HG03439 (cell line): ENCODE measurements around the gene RCAN1.
"Not testable (repeated sequence)": the region's sequence is repeated elsewhere in the genome, so short reads cannot be mapped to it uniquely, and the experiment has no call there.

Experiments used
- ATAC-seq: cut with Tn5 transposase; IDR thresholded peaks from one replicate; pipeline ENCODE4 v1.9.1; 2021; ENCODE audit warnings: mild to moderate bottlenecking, moderate library complexity; ENCODE audit not compliant: unreplicated experiment

RCAN1 gene

DNA sequence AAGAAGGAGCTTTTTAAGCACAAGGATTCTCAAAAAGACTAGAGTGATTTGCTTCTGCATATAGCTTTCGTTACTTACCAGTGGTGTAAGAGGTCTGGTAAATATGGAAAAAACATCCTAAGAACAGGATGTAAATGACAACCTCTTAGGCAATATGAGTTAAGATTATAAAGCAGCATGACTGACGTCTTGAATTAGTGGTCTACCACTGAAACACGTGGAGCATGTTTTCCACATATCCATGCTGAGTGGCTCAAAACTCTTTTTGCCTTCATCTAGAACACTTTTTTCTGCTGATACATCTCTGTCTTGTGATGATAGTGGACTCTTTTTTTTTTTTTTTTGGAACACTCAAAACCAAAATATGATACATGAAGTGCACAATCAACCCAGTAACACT, 44.6 kb downstream of the RCAN1 start:
- ATAC-seq, result no peak

DNA sequence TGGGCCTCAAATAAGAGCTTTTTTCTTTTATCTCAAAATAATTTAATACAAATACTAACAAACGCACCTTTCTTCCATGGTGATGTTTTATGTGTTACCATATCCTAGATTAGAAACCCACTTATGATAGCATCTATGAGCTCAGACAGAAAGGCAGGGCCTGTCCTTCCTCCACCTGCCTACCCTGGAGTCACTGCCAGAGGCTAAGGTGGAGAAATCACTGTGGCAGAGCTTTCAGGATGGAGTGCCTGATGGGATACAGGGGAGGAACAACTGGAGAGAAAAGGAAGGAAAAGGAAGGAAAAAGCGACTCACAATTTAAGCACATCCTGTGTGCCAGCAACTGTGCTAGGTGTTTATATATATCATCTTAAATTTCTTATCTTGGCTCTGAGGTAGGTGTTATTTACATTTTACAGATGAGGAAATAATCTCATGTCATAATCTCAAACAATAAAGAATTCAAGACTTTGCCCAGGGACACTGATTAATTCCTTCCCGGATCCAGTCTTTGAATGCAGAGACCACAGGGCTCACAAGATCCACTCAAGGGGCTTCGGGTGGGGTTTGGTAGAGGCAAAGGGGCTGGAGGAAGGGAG, 45.4 kb downstream of the RCAN1 start:
- ATAC-seq, result no peak

DNA sequence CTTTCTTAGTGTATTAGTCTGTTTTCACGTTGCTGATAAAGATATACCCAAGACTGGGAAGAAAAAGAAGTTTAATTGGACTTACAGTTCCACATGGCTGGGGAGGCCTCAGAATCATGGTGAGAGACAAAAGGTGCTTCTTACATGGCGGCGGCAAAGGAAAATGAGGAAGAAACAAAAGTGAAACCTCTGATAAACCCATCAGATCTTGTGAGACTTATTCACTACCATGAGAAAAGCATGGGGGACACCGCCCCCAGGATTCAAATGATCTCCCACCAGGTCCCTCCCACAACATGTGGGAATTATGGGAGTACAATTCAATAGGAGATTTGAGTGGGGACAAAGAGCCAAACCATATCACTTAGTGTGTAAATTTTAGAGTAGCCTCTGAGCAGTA, 46.1 kb downstream of the RCAN1 start:
- not testable (repeated sequence) for ATAC-seq

DNA sequence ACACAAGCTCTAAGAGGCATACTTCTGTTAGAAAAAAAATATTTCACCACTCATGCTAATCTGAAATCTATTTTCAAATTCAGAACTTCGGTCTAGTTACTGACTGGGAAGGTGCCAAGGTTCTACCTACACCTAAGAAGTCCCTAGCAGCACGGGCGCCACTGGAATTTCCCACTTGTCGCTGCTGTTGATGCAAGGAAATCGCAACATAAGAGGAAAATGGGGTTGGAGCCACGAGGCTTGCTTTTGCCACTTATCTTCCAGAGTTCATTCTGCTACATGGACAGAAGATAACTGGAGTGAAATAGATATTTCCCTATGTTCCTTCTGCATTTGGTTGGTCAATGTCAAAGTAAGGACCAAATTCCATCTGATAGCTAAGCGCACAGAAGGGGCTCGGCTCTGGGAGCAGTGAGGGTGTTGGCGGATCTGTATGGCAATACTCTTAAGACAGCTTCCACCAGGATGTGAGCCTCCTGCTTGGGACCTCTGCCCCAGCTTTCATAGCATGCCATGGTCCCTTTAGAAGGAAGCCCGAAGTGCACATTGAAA, 47.2 kb downstream of the RCAN1 start:
- ATAC-seq, result no peak

DNA sequence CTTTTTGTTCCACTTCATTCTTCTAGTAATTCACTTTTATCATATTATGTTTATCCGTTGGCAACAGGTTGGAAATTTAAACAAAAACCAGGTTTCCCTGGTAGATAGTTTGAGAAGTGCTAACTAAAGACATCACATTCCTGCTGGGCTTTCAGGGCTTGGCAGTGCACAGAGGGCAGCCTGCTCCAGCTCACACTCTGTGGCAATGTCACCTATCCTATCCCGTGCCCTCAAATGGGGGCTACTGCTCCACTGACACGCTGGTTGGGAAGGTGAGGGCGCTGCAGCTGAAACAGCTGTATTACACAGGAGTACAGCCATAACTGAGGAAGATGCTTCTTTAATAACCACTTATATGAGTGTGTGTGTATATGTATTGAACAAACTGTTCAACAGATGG, 49.7 kb downstream of the RCAN1 start:
- no peak for ATAC-seq

DNA sequence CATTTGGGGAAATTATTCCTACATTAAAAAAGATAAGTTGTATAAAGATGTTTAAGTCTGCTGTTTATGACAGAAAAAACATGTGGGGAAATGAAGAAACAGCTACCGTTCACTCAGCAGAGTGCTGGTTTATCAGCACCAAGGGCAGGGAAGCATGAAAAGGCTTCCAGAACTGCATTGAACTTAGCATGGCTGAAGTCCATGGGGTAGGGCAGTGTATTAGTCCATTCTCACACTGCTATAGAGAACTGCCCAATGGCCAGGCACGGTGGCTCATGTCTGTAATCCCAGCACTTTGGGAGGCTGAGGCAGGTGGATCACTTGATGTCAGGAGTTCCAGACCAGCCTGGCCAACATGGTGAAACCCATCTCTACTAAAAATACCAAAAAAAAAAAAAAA, 51.5 kb downstream of the RCAN1 start:
- not testable (repeated sequence) for ATAC-seq

DNA sequence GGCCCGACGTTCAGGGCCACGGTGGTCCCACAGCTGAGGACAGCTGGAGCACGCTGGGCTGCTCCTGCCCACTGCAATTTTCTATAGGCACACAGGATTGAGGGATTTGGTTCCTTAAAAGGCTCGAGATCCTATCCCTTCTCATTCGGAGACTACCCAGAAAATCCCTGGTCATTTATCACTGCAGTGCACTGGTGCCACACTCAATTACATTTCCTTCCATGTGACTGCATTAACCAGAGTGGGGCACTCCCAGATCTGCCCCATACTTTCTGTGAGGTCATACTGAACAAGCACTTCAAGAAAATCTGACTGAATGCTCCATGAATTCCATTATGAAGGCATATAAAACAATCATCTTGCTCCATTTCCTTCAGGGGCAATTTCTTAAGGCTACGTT, 53.1 kb downstream of the RCAN1 start:
- no peak for ATAC-seq

DNA sequence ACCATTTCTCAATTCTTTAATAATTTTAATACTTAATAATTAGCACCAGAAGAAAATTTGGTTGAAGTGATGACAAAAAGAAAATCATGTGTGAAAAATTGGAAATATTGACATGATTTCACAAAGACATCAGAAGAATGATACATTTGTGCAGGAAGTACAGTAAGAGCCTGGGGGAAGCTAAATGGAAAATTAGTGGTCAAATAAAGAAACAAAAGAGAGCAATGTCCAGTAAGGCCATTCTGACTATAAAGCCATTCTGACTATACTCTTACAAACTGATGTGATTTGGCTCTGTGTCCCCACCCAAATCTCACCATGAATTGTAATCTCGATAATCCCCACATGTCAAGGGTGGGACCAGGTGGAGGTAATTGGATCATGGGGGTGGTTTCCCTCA, 54.3 kb downstream of the RCAN1 start:
- no peak for ATAC-seq

DNA sequence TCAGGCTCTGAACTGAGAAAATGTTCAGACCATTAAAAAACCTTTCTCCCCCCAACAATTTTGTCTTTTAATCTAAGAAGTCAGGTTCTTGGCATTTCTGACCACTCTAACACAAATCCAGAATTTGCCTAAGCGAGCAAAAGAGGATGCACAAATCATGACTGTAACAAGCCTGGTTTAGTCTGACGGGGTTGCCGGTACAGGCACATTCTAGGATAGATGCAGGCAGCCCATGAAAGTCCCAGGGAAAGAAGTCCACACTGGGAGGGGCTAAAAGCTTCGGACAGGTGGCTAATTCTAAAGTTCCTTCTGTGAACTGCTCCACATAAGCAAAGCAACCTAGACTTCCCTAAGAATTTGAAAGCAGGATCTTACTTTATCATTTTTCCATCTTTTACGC, 54.9 kb downstream of the RCAN1 start:
- no peak for ATAC-seq

DNA sequence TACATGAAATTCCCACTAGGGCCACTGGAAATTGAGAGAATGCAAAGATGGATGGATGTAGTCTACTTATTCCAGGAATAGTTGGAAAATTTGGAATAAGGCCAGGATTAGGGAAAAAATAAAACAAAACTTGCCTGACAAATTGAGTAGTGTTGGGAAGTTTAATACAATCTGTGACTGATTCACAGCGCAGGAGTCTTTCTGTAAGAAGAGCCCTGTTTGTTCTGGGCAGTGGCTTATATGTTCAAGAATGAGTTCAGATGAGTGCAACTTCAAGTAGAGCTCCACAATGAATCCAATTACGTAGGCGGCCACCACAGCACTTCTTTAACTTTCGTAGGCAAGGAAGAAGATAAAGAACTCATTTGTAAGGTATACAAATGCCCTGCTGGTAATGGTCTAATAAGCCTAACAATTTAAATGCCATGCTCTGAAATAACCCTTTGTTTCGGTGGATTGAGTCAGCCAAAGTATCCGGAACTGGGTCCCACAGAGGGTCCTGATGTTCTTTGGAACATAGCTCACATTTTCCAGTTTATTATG, 55.8 kb downstream of the RCAN1 start:
- ATAC-seq, result no peak

DNA sequence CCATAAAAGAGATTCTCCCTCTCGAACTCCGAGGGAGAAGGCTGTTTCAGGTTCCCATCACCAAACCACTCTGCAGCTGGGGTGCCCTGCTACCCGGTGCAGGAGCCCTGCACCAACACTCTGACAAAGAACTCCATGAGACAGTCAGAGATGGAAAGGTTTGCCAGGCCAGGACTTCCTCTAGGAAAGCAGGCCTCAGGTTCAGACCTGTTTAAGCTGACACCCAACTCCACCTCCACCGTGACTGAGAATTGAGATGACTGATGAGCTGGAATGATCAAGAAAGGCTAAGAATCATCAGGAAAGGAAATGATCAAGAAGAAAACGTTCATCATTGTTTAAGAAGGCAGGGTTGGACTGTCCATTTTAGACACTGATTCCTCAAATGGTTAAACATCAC, 56.7 kb downstream of the RCAN1 start:
- no peak for ATAC-seq

DNA sequence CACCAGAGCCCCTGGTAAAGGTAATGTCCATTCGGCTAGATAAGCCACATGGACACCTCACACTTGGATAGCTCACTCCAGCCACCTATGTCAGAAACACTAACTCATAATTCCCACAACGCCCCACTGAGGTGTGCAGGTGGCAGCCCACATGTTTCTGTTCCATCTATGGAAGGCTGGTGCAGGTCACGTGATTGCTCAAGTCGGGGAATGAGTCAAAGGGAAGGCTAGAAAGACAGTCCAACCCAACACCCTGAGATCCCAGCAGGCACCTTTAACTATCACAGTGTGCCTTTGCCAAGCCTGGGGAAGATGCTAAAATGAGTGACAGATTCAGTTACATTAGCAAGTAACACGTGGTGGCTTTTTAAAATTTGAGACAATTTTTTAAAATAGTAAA, 57.7 kb downstream of the RCAN1 start:
- no peak for ATAC-seq

DNA sequence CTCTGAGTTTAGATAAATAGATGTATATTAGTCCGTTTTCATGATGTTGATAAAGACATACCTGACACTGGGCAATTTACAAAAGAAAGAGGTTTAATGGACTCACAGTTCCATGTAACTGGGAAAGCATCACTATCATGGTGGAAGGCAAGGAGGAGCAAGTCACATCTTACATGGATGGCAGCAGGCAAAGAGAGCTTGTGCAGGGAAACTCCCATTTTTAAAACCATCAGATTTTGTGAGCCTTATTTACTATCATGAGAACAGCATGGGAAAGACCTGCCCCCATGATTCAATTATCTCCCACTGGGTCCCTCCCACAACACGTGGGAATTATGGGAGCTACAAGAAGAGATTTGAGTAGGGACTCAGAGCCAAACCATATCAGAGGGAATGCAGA, 60.2 kb downstream of the RCAN1 start:
- ATAC-seq, result not testable (repeated sequence)

DNA sequence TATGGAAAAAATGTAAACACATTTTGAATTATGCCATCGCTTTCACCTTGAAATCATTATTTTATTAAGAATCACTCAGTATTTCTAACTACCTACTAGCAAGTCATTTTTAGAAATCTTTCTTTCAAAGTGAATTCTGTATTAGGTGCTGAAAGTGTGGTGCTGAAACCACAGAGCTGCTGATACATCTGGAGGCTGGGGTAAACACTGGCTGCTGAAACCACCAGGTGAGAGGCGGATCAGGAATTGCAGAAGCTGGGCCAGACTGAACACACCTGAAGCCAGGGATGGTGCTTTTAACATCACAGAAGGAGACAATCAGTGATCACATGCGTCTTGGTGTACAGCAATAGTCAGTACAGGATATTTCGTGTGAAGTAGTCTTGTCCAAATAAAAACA, 60.7 kb downstream of the RCAN1 start:
- ATAC-seq, result no peak

DNA sequence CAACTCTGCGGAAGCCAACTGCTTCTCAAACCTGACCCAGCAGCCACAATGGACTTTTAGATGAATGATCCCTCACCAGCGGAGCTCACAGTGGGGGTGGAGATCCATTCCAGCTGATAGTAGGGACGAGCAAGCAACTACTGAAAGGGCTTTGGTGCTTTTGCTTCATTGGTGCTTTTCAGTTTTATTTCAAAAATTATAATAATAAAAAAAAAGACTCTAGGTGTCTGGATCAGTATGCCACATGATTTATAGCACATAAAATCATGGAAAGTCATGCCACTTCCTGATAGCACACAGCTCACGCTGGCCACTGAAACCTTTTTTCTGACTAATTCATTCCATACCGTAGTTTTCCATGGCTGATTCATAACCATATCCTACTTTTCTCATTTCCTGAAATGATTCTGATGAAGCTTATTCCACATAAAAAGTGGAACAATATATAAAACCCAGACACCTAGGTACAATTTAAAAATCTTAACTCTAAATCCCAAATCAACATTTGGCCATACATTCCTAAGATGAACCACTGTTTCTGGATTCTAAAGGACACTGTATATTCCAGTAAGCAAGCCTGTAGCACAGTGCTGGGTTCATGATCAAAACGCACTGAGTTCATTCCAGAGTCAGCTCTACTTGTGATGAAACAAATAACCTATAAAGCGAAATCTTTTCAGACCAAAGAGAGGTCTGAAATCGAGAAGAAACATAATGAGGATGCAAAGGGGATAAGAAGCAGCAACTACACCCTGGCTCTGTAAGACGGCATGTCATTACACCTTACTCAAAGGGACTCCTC, 61.6 kb downstream of the RCAN1 start:
- ATAC-seq, result no peak

DNA sequence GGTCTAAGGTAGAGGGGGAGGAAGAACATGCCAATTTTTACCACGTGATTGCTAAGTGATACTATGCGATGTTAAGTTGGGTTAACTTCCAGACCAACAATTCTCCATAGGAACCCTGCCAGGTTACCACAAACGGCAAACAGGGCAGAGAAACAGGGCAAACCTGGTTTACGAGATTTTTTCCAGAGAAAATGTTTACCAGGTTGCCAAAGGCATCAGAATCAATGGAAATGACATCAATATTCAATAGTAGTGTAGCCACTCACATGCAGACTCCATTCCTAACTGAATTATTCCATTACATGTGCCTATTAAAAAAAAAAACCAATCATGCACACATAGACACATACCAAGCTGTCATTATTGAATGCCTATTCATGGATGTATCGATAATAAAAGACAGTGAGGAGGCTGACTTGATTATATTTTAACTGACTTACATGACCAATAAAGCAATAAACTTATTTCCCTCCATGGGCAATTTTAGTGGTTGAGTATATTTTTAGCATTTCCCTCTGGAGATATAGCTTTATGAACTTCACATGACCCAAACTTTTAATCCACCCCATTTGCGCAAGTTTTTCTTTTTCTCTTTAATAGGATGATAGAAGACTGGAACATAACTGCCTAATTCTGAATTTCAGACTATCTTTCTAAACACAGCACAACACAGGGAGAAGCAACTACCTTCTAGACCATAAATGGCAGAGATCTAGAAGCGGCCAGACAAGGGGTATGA, 62.4 kb downstream of the RCAN1 start:
- no peak for ATAC-seq

DNA sequence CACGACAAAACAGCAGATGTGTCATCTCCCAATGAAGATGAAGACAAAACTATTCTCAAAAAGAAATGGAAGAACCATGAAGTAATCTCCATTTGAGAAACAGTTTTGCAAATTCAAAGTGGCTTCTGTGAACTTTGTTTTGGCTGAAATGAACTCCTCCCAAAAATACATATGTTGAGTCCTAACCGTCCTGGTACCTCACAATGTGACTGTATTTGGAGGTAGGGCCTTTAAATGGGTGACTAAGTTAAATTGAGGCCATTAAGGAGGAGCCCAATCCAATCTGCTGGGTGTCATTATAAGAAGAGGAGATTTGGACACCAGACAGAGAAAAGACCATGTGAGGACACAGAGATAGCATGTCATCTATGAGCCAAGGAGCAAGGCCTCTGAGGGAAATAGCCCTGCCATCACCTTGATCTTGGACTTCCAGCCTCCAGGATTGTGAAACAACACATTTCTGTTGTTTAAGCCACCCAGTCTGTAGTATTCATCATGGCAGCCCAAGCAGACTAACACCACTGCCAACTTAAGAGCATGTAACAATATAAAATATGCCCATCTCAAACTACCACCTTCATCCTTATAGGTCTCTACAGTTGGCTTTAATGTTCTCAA, 64.6 kb downstream of the RCAN1 start:
- ATAC-seq, result no peak

DNA sequence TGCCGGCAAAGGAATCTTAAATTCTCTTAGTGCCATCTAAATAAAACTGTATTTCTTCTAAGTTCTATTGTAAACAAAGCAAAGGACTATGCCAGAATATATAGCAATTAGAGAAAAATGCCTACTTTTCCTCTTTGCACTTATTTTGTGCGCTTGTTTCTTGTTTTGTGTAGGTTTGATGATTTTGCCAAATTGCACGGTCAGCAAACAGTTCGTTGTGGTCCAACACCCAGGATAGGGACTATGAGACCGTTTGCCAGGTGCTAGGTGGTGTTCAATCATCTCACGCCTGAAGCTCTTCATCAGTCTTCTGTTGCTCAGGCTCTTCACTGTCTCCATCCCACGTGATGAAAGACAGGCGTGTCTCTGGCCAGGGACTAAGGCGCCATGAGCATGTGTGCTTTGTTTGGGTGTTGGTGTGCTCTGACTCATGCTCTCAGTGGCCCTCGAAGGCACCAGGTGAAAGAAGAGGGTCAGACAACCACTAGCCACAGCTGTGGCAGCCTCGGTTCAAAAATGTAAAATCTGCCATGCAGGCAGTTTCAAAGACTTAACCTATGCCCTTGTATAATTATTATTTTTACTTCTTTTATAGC, 66.0 kb downstream of the RCAN1 start:
- no peak for ATAC-seq

DNA sequence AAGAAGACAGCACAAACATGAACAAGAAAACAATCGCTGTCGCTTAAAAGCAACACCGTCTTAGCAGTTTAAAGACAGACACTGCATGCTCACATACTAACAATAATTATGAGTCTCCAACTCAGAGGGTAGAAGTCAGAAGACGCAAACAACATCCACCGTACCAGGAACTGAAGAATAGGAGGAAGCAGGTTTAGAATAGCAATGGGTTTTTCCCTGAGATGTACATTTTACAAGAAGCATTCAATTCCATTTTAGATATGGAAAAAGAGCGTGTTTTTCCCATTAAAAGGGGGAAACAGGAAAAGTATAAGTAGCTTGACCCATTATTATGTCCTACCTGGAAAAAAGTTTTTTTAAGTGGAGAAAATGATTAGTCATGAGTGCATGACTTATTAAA, 68.4 kb downstream of the RCAN1 start:
- no peak for ATAC-seq

DNA sequence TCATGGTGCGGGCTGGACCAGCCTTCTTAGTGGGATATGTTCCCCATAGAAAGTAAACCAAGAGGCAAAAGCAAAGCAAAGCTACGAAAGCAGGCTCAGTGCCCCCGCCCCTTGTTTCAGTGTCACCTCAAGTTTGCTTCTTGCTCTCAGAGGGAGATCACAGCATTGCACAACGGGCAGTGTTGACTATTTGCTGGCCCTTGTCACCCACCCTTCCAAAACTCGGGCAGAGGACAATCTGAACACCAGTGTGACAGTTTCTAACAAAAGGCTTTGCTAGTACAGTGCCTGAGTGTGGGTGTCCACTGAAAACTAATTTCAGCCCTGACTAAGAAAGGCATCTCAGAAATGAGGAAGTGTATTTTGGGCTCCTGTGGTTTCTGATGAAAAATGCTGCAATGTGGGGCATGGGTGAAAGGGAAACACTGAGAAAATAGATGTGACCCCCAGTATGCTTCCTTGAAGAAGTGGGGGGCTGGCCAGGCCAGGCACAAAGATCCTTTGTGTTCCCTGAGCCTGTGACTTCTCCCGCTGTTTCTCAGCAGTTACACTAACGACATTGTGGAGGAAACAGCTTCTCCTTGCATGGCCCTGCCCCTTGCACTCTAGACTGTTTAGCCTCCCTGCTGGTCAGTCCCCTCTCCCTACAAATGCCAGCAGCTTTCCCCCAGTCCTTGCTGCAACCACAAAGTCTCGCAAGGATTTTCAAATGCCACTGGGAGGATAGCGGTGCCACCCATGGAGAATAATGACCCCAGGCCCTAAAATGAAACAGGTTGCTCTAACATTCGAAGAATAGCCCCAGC, 69.6 kb downstream of the RCAN1 start:
- ATAC-seq, result peak; percentile 86
